Measurements from ENCODE around the gene ZNF382.

Gene ZNF382

DNA sequence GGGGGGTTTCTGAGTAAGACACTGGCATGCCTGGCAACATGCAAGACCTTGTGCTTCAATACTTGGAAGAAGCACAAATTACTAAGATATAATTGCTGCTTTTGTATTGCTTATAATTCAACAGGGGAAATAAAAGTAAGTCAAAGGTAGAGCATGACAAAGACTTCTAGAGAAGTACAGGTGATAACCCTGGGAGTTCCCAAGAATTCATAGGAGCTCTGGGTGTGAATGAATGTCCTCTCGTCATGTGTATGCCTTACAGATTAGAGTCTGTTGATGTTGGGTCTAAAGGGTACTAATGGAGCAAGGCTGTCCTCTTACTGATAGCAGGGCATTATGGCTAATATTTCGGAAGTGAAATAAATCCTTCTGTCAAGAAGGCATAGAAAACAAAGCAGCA, 69.1 kb downstream of the ZNF382 start:
- Histone ChIP-seq H3K27ac (ENCODE audit: insufficient read depth, low read depth, low read length, poor library complexity, severe bottlenecking) (no peak overlapping the region), H3K36me3 (ENCODE audit: control insufficient read depth, insufficient read depth, low read length) (peaks cover 4% of the 10 kb centered on the region), H3K27me3 (ENCODE audit: control insufficient read depth, insufficient read depth, low read length, poor library complexity, severe bottlenecking) (no peaks in the 10 kb centered on the region), H3K4me1 (ENCODE audit: control insufficient read depth, insufficient read depth, low read length) (no peaks in the 10 kb centered on the region), H3K4me3 (ENCODE audit: insufficient read depth, low read depth, low read length) (no peak overlapping the region), H3K9me3 (ENCODE audit: control insufficient read depth, low read length) (no peaks in the 10 kb centered on the region)
- 97% methylated on average over 2 of the region's 2 CpGs for WGBS, 2 experiments

- no peaks in the 10 kb centered on the region for H3K4me1 ChIP-seq (ENCODE audit: control insufficient read depth, insufficient read depth, low read length)
- H3K36me3 ChIP-seq (ENCODE audit: control insufficient read depth, insufficient read depth, low read length): peaks cover 8% of the 10 kb centered on the region
These were observed 74.3 kb downstream of the ZNF382 start for GRCh38 chr19:36679455-36679854.

More at GRCh38 chr19:36679455-36679854, 74.3 kb downstream of the ZNF382 start:
- no peak overlapping the region for H3K27ac ChIP-seq (ENCODE audit: insufficient read depth, low read depth, low read length, poor library complexity, severe bottlenecking)
- H3K27me3 ChIP-seq (ENCODE audit: control insufficient read depth, insufficient read depth, low read length, poor library complexity, severe bottlenecking): no peaks in the 10 kb centered on the region
- no peak overlapping the region for H3K4me3 ChIP-seq (ENCODE audit: insufficient read depth, low read depth, low read length)
- no peaks in the 10 kb centered on the region for H3K9me3 ChIP-seq (ENCODE audit: control insufficient read depth, low read length)
